DND-41 (cell line): ENCODE measurements around the gene ZMIZ1.
A peak's percentile ranks its signal among the peaks of the same experiment; 100 is the strongest.

Experiments used
- ATAC-seq: fragments of 200-7000 bp; cut with Tn5 transposase; 3 replicates; pipeline ENCODE4 v1.9.1; 2021; ENCODE audit warnings: low read depth; ENCODE audit not compliant: insufficient read depth
- DNase-seq: peaks from one replicate; pipeline ENCODE4 v3.0.0-alpha.2; 2020
- H2AFZ ChIP-seq: 2 replicates; pipeline ENCODE4 v1.6.0; 2012; ENCODE audit warnings: low read depth, low read length
- H3K27ac ChIP-seq: 2 replicates; pipeline ENCODE4 v1.5.1; 2012; ENCODE audit warnings: low read length, inconsistent platforms
- H3K27me3 ChIP-seq: fragments of 200-600 bp; sonication (generic); 2 replicates; pipeline ENCODE4 v1.6.0; 2012; ENCODE audit warnings: low read length, mild to moderate bottlenecking, inconsistent platforms; ENCODE audit not compliant: insufficient read depth, poor library complexity
- H3K36me3 ChIP-seq: 2 replicates; pipeline ENCODE4 v1.5.1; 2012; ENCODE audit warnings: low read length, inconsistent platforms; ENCODE audit not compliant: insufficient read depth
- H3K4me1 ChIP-seq: 2 replicates; pipeline ENCODE4 v1.5.1; 2012; ENCODE audit warnings: mild to moderate bottlenecking, low read length; ENCODE audit not compliant: insufficient read depth
- H3K4me2 ChIP-seq: 2 replicates; pipeline ENCODE4 v1.6.0; 2012; ENCODE audit warnings: mild to moderate bottlenecking, moderate library complexity, low read length, inconsistent platforms; ENCODE audit not compliant: insufficient read depth
- H3K4me3 ChIP-seq, 2 experiments: fragments of 200-600 bp in 1 of 2; shearing (Covaris generic) in 1 of 2; 2 replicates each; pipeline ENCODE4 v1.5.1; 2012 to 2016; ENCODE audit warnings: inconsistent platforms in 2 of 2, low read length in 2 of 2, mild to moderate bottlenecking in 2 of 2, low read depth in 1 of 2, moderate library complexity in 1 of 2
- H3K79me2 ChIP-seq: 2 replicates; pipeline ENCODE4 v1.6.0; 2012; ENCODE audit warnings: low read length, inconsistent platforms; ENCODE audit not compliant: insufficient read depth
- H3K9ac ChIP-seq: 2 replicates; pipeline ENCODE4 v1.6.0; 2012; ENCODE audit warnings: low read depth, mild to moderate bottlenecking, inconsistent platforms, low read length, moderate library complexity
- H3K9me3 ChIP-seq: 2 replicates; pipeline ENCODE4 v1.5.1; 2012; ENCODE audit warnings: low read length, moderate library complexity, mild to moderate bottlenecking, inconsistent platforms; ENCODE audit not compliant: insufficient read depth, severe bottlenecking
- H4K20me1 ChIP-seq: 2 replicates; pipeline ENCODE4 v1.6.0; 2012; ENCODE audit warnings: low read length; ENCODE audit not compliant: insufficient read depth
- EZH2 ChIP-seq: IDR thresholded peaks from 3 replicates; pipeline ENCODE4 v1.6.1; 2012; ENCODE audit warnings: borderline replicate concordance, low read depth, mild to moderate bottlenecking, moderate library complexity, low read length, inconsistent platforms; ENCODE audit not compliant: severe bottlenecking
- TF ChIP-seq, protein P1 (sequence below): IDR thresholded peaks from 2 replicates; pipeline ENCODE4 v1.5.1; 2012; ENCODE audit warnings: borderline replicate concordance, low read length, moderate library complexity, mild to moderate bottlenecking; ENCODE audit not compliant: poor library complexity, severe bottlenecking; ENCODE audit errors: extremely low read depth

The ZMIZ1 gene

DNA sequence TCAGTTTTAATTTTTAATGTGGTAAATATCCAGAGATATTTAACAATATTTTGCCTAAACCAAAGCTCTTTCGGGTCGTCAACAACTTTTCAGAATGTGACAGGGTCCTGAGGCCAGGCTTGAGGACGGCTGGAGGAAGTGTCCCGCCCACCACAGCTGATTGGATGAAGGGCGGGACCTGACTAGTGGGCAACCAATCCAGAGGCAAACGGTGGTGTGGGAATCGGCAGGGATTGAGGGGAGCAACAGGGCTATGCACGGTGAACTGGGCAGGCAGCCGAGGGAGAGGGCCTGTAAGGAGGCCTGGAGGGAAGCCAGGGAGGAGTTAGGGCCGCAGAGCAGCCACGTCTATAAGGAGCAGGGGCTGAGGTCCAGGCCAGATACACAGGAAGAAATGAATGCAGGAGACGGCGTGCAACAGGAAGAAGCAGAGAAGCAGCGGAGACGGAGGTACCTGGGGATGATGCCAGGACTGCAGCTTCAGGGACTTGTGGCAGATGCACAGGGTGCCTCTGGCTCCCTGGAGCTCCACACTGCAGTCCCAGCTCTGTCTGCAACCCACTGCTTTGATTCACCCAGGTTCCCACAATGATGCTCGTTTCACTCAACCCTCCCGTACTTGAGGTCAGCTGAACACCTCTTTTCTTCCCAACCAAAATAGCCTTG is 46.1 kb upstream of the ZMIZ1 start:
- DNase-seq: no peak
- Histone ChIP-seq H3K27ac (no peak overlapping the region), H3K9me3 (no peaks in the 10 kb centered on the region), H2AFZ (no peak overlapping the region), H3K4me3 (no peak overlapping the region), H3K4me1 (peaks cover 6% of the 10 kb centered on the region), H3K79me2 (no peaks in the 10 kb centered on the region), H3K4me2 (no peak overlapping the region), H3K27me3 (no peaks in the 10 kb centered on the region), H3K36me3 (no peaks in the 10 kb centered on the region), H4K20me1 (no peaks in the 10 kb centered on the region), H3K9ac (no peak overlapping the region)
- TF ChIP-seq, protein P1, sequence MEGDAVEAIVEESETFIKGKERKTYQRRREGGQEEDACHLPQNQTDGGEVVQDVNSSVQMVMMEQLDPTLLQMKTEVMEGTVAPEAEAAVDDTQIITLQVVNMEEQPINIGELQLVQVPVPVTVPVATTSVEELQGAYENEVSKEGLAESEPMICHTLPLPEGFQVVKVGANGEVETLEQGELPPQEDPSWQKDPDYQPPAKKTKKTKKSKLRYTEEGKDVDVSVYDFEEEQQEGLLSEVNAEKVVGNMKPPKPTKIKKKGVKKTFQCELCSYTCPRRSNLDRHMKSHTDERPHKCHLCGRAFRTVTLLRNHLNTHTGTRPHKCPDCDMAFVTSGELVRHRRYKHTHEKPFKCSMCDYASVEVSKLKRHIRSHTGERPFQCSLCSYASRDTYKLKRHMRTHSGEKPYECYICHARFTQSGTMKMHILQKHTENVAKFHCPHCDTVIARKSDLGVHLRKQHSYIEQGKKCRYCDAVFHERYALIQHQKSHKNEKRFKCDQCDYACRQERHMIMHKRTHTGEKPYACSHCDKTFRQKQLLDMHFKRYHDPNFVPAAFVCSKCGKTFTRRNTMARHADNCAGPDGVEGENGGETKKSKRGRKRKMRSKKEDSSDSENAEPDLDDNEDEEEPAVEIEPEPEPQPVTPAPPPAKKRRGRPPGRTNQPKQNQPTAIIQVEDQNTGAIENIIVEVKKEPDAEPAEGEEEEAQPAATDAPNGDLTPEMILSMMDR: no peak
- TF ChIP-seq EZH2: no peak
- ATAC-seq: peak; percentile 47; the same call in 2 of the 3 replicates

DNA sequence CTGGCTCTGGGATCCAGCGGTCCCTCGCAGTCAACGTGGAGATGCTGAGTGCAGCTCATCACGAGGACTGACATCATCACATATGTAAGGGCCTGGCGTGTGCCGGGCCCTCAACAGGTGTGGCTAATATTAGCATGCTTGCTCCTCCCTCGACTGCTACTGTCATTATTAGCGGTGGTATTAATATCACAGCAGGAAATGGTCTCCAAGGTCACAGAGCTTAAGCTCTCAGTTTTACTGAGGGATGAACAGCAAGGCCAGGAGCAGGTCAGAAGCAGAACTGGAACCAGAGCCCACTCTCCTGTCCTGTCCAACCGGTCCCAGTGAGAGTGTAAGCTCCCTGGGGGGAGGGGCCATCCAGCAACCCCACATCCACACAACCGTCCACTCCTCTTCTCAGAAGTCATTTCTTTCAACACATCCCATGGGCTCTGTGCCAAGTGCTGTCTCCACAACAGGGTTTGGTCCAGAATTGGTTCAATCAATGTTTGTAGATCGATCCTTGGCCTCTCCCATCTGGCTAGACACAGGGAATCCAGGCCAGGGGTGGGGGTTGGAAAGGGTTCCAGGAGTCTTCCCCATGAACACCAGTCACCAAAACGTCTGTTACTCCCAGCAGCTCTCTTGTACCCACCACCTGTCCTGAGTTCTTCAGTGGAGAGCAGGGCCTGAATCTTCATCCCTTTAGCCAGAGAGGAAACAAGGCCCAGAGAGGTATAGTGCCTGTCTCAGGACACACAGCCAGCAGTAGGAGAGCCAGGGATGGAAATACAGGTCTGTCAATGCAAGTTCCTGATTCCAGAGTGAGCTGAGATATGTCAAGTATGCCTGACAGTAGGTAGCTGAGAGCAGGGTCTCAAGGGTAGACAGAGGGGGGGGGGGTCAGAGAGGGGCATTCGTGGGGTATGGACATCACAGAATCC is 45.3 kb upstream of the ZMIZ1 start:
- Histone ChIP-seq H3K27me3 (no peaks in the 10 kb centered on the region), H3K4me3 (no peak overlapping the region), H3K4me2 (no peak overlapping the region), H3K36me3 (no peaks in the 10 kb centered on the region), H3K9ac (no peak overlapping the region), H3K4me1 (peaks cover 8% of the 10 kb centered on the region), H2AFZ (no peak overlapping the region), H4K20me1 (no peaks in the 10 kb centered on the region), H3K27ac (no peak overlapping the region), H3K9me3 (no peaks in the 10 kb centered on the region), H3K79me2 (no peaks in the 10 kb centered on the region)
- ATAC-seq (no peak), DNase-seq (no peak)
- TF ChIP-seq, protein P1: no peak
- no peak for TF ChIP-seq EZH2

DNA sequence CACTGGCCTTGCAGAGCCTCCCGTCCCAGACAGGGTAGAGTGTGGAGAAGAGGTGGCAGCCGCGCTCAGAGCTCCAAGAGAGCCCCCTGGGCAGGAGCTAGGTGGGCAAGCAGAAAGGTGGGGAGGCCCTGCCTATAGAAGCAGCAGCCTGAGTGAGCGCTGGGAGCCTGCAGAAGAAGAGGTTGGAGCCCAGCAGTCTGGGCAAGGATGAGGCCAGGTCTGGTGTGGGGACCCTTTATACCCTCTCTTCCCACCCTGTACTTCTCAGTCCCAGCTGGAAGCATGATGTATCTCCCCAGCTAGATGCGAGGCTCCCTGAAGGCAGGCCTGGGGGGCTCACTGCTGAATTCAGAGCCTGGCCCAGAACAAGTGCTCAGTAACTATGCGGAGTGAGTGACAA is 44.5 kb upstream of the ZMIZ1 start:
- TF ChIP-seq EZH2: no peak
- TF ChIP-seq, protein P1: no peak
- Histone ChIP-seq H3K9ac (no peak overlapping the region), H3K79me2 (no peaks in the 10 kb centered on the region), H3K9me3 (no peaks in the 10 kb centered on the region), H2AFZ (no peak overlapping the region), H3K4me1 (peaks cover 8% of the 10 kb centered on the region), H3K4me3 (no peak overlapping the region), H3K27me3 (no peaks in the 10 kb centered on the region), H3K27ac (no peak overlapping the region), H4K20me1 (no peaks in the 10 kb centered on the region), H3K4me2 (no peak overlapping the region), H3K36me3 (no peaks in the 10 kb centered on the region)
- no peak for ATAC-seq
- DNase-seq: no peak
